Epithelial cell of esophagus (primary cell): ENCODE data around the gene MAPRE3.

Source experiments
- DNase-seq: peaks from one replicate; pipeline ENCODE4 v3.0.0; 2010; ENCODE audit warnings: low read depth
- H3K4me3 ChIP-seq: 2 replicates; pipeline ENCODE4 v1.5.1; 2011; ENCODE audit warnings: mild to moderate bottlenecking, low read length, control low read depth
- TF ChIP-seq, protein P1 (sequence below): IDR thresholded peaks from 2 replicates; pipeline ENCODE4 v1.5.1; 2011; ENCODE audit warnings: low read depth, mild to moderate bottlenecking, low read length, control low read depth, inconsistent platforms; ENCODE audit not compliant: insufficient read depth; ENCODE audit errors: missing control alignments

Gene MAPRE3

DNA sequence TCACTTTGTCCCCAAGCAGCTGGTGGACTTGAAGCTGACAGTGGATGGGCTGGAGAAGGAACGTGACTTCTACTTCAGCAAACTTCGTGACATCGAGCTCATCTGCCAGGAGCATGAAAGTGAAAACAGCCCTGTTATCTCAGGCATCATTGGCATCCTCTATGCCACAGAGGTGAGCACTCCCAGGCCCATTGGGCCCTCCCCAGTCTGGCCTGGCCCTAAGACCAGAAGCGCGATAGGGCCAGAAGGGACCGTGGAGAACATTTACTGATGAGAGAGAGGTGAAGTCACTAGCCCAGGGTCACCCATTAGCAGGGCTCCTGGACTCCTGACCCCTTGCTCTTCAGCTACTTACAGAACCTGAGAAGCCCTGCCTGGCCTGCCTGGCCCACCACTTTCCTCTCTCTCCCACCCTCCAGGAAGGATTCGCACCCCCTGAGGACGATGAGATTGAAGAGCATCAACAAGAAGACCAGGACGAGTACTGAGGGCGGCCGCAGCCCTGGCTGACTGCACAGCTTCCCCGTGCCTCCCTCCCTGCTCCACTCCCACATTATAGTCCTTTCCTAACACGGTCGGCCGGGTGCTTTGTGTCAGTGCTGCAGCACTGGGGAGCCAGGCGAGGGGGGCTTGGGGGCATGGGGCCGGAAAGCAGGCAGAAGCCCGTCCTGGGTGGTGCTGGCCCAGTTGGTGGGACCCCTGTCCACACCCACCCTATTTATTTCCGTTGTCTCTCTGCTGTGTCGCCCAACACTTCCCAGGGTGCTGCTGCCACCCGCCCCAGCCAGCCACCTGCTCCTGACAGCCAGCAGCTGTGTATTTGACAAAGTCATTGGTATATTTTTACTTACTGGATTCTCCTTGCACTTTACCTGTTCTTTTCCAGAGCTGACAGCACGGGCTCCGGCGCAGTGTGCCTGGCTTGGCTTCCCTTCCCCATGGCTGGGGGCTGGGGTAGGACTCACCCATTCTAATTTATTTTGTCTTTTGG is 55.7 kb downstream of the MAPRE3 start:
- no peak for DNase-seq
- TF ChIP-seq, protein P1, sequence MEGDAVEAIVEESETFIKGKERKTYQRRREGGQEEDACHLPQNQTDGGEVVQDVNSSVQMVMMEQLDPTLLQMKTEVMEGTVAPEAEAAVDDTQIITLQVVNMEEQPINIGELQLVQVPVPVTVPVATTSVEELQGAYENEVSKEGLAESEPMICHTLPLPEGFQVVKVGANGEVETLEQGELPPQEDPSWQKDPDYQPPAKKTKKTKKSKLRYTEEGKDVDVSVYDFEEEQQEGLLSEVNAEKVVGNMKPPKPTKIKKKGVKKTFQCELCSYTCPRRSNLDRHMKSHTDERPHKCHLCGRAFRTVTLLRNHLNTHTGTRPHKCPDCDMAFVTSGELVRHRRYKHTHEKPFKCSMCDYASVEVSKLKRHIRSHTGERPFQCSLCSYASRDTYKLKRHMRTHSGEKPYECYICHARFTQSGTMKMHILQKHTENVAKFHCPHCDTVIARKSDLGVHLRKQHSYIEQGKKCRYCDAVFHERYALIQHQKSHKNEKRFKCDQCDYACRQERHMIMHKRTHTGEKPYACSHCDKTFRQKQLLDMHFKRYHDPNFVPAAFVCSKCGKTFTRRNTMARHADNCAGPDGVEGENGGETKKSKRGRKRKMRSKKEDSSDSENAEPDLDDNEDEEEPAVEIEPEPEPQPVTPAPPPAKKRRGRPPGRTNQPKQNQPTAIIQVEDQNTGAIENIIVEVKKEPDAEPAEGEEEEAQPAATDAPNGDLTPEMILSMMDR, result no peak
- no peak overlapping the region for H3K4me3 ChIP-seq

DNA sequence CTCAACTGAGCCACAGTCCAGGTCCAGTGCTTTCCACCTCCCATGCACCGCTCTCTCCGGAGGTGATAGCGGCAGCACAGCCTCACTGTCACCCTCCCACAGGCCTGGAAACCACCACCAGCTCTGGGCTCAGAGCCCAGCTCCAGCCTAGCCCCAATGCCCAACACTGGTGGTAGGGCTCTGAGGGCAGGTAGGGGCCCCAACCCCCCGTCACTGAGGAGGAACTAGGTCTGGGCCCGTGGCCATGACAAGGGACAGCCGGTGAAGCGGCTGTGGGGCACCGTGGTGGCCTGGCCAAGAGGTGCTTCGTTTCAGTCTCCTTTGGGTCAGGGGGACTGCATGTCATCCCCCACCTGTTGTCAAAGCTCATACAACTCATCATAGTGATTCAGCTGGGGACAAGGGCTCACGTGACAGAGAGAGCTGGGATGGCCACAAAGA is 56.8 kb downstream of the MAPRE3 start:
- TF ChIP-seq, protein P1, result no peak
- H3K4me3 ChIP-seq, result no peak overlapping the region
- no peak for DNase-seq

DNA sequence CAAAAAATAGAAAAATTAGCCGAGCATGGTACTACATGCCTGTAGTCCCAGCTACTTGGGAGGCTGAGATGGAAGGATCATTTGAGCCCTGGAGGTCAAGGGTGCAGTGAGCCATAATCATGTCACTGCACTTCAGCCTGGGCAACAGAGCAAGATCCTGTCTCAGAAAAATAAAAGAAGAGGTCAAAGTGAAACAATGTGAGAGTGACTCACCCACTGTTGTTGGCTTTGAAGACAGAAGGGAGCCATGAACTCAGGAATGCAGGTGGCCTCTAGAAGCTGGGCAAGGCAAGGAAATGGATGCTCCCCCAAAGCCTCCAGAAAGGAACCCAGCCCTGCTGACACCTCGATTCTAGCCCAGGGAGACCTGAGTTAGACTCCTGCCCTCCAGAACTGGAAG is 58.6 kb downstream of the MAPRE3 start:
- H3K4me3 ChIP-seq, result no peak overlapping the region
- DNase-seq, result no peak
- TF ChIP-seq, protein P1, result no peak

DNA sequence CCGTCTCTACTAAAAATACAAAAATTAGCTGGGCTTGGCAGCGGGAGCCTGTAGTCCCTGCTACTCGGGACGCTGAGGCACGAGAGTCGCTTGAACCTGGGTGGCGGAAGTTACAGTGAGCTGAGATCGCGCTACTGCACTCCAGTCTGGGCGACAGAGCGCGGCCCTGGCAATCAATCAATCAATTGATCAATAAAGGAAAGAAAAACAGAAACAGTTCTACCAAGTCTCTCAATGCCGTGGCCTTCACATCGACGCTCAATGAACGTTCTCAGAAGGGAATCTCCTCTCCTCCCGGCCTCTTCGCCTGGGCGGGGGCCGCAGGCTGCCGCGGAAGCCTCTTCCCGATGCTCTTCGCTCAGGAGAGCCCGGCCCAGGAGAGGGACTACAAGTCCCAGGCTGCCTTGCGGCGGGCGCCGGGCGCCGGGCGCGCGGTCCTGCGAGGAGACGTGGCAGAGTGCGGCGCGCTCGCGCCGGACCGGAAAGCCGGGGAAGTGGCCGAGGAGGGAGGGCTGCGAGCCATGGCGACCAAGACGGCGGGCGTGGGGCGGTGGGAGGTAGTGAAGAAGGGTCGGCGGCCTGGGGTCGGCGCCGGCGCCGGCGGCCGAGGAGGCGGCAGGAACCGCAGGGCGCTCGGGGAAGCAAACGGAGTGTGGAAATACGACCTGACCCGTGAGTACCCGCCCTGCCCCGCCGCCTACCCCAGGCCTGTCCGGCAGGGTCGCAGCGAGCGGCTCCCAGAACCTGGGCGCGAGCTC is 62.2 kb downstream of the MAPRE3 start, which contains the start of gene TMEM214:
Gene TMEM214, plus strand, starts transcription at position 471 of the 758 bp plus-strand sequence. Its CDS starts 51 bp downstream, at position 522.
- TF ChIP-seq, protein P1, result no peak
- H3K4me3 ChIP-seq, result peak within 1 kb of the TSS; percentile 95
- peak; percentile 89 for DNase-seq

DNA sequence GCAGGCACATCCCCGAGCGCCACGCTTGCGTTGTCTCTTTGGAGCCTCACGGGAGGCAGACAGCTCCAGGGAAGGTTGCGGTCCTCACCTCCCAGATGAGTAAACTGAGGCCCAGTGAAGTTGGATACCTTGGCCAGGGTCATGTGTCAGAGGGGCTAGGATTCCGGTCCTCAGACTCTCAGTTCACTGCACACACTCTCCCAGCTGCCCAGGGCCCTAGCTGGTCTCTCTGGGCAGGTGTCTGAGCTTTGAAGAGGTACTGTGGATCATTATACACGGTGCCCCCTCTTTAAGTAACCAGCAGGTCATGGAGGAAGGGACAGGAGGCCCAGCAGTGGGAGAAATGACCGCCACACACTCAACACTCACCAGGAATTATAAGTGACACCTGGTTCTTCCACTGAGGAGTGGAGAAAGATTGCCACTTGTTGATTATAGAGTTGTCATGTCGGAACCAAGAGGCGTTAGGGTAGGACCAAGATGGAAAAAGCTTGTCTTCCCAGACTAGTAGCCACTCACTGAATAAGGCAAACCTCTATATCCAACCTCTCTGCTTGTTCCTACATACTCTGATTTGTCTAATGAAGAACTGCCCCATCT is 62.9 kb downstream of the MAPRE3 start:
- peak overlapping the region; percentile 95 for H3K4me3 ChIP-seq
- DNase-seq, result no peak
- TF ChIP-seq, protein P1, result no peak

DNA sequence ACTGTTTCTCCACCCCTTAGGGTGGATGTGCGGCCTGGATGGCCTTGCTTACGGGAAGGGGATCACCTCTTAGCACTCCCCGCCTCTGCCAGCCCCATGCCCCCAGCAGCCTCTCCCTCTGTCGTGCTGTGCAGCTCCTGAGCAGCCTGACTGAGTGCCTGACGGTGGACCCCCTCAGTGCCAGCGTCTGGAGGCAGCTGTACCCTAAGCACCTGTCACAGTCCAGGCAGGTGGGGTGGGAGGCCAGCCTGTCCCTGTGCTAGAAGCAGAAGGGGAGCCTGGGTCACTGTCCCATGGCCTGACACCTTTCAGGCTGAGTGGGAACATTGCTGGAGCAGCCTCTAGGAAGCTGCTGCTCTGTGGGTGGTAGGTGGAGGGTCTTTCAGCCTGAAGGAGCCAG is 67.6 kb downstream of the MAPRE3 start:
- no peak for DNase-seq
- H3K4me3 ChIP-seq, result no peak overlapping the region
- TF ChIP-seq, protein P1, result no peak
